ENCODE data around the gene PDZD7.
A peak's percentile ranks its signal among the peaks of the same experiment; 100 is the strongest.
"Not testable (repeated sequence)": the region's sequence is repeated elsewhere in the genome, so short reads cannot be mapped to it uniquely, and the experiment has no call there.

Gene PDZD7

GRCh38 chr10:100980711-100981110 is 50.2 kb downstream of the PDZD7 start:
- no peak for DNase-seq

- no peak for DNase-seq
These were observed 50.6 kb downstream of the PDZD7 start for GRCh38 chr10:100980311-100980710.

- no peak for DNase-seq
These were observed 51.1 kb downstream of the PDZD7 start for GRCh38 chr10:100979791-100980272.

GRCh38 chr10:100978901-100979195 is 52.1 kb downstream of the PDZD7 start:
- DNase-seq = no peak

- DNase-seq = no peak
These were observed 52.6 kb downstream of the PDZD7 start for GRCh38 chr10:100978121-100978900.

GRCh38 chr10:100977436-100977835 is 53.5 kb downstream of the PDZD7 start:
- DNase-seq = no peak

- no peak for DNase-seq
These were observed 54.0 kb downstream of the PDZD7 start for GRCh38 chr10:100976906-100977305.

- not testable (repeated sequence) for DNase-seq
These were observed 55.5 kb downstream of the PDZD7 start for GRCh38 chr10:100975397-100975796.

- no peak for DNase-seq
These were observed 57.9 kb downstream of the PDZD7 start for GRCh38 chr10:100972904-100973535.

GRCh38 chr10:100972115-100972903 is 58.6 kb downstream of the PDZD7 start:
- no peak for DNase-seq

- DNase-seq = no peak
These were observed 59.8 kb downstream of the PDZD7 start for GRCh38 chr10:100970914-100971811.

- no peak for DNase-seq
These were observed 60.6 kb downstream of the PDZD7 start for GRCh38 chr10:100970076-100970913.

GRCh38 chr10:100969187-100970075 is 61.5 kb downstream of the PDZD7 start, which contains the start of gene SEMA4G:
SEMA4G (plus strand) TSS chr10:100969504; CDS start chr10:100972913, 3,409 bp downstream.
- DNase-seq = peak; percentile 59

- no peak for DNase-seq
These were observed 62.1 kb downstream of the PDZD7 start for GRCh38 chr10:100968863-100969186.

- DNase-seq = no peak
These were observed 62.7 kb downstream of the PDZD7 start for GRCh38 chr10:100968062-100968736.

- DNase-seq = no peak
These were observed 63.6 kb downstream of the PDZD7 start for GRCh38 chr10:100967332-100967731.

GRCh38 chr10:100966887-100967286 is 64.0 kb downstream of the PDZD7 start:
- DNase-seq = no peak

GRCh38 chr10:100965820-100966219 is 65.1 kb downstream of the PDZD7 start:
- DNase-seq = no peak

- DNase-seq = no peak
These were observed 67.1 kb downstream of the PDZD7 start for GRCh38 chr10:100963826-100964225.
